Suprapubic skin (tissue), 4 donors: ENCODE results near the gene SPTB.

Experiments used
- CTCF ChIP-seq, 2 donors: fragments of 200-600 bp in 1 of 2; fragments of 450-650 bp in 1 of 2; sonication (generic) in 1 of 2; IDR thresholded peaks; one replicate each; pipeline ENCODE4 v1.5.1; 2016 to 2019; ENCODE audit warnings: antibody characterized with exemption in 2 of 2, mild to moderate bottlenecking in 1 of 2, moderate library complexity in 1 of 2
- EP300 ChIP-seq: sonication (generic); formaldehyde crosslinking; IDR thresholded peaks from one replicate; pipeline ENCODE4 v1.6.1; 2017; ENCODE audit warnings: antibody characterized with exemption
- POLR2A ChIP-seq, 2 donors: fragments of 450-650 bp; IDR thresholded peaks; one replicate each; pipeline ENCODE4 v1.6.1; 2017; ENCODE audit warnings: antibody characterized with exemption in 2 of 2, mild to moderate bottlenecking in 2 of 2, moderate library complexity in 2 of 2
- POLR2AphosphoS5 ChIP-seq, 3 donors: sonication (generic); formaldehyde crosslinking; IDR thresholded peaks; one replicate each; pipeline ENCODE4 v1.6.1; 2017; ENCODE audit warnings: antibody characterized with exemption in 3 of 3

- no peak for TF ChIP-seq POLR2A (IDR thresholded peaks at IDR 0.05)
- TF ChIP-seq CTCF (IDR thresholded peaks at IDR 0.05), result no peak
- no peak for TF ChIP-seq POLR2AphosphoS5 (IDR thresholded peaks at IDR 0.05)
- no peak for TF ChIP-seq EP300
Observed at GRCh38 chr14:64821651-64822050, 58.1 kb downstream of the SPTB start.
